Nasal cavity respiratory epithelium epithelial cell of viscerocranial mucosa (primary cell): ENCODE data around the gene ZNF516. TPM values are rescaled to one million over a fixed set of nuclear protein-coding genes. Genes with fewer than 3 reads are reported as not detected.

Source experiments
- total RNA-seq: library from RNA; depleted of rRNA; stranded (reverse); fragments of >200 nt; gene quantifications from 2 replicates; pipeline ENCODE4 v1.2.3, GENCODE V29; 2014

Gene ZNF516, protein sequence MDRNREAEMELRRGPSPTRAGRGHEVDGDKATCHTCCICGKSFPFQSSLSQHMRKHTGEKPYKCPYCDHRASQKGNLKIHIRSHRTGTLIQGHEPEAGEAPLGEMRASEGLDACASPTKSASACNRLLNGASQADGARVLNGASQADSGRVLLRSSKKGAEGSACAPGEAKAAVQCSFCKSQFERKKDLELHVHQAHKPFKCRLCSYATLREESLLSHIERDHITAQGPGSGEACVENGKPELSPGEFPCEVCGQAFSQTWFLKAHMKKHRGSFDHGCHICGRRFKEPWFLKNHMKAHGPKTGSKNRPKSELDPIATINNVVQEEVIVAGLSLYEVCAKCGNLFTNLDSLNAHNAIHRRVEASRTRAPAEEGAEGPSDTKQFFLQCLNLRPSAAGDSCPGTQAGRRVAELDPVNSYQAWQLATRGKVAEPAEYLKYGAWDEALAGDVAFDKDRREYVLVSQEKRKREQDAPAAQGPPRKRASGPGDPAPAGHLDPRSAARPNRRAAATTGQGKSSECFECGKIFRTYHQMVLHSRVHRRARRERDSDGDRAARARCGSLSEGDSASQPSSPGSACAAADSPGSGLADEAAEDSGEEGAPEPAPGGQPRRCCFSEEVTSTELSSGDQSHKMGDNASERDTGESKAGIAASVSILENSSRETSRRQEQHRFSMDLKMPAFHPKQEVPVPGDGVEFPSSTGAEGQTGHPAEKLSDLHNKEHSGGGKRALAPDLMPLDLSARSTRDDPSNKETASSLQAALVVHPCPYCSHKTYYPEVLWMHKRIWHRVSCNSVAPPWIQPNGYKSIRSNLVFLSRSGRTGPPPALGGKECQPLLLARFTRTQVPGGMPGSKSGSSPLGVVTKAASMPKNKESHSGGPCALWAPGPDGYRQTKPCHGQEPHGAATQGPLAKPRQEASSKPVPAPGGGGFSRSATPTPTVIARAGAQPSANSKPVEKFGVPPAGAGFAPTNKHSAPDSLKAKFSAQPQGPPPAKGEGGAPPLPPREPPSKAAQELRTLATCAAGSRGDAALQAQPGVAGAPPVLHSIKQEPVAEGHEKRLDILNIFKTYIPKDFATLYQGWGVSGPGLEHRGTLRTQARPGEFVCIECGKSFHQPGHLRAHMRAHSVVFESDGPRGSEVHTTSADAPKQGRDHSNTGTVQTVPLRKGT
- 22.9 and 49.8 TPM in 2 replicates for total RNA-seq

DNA sequence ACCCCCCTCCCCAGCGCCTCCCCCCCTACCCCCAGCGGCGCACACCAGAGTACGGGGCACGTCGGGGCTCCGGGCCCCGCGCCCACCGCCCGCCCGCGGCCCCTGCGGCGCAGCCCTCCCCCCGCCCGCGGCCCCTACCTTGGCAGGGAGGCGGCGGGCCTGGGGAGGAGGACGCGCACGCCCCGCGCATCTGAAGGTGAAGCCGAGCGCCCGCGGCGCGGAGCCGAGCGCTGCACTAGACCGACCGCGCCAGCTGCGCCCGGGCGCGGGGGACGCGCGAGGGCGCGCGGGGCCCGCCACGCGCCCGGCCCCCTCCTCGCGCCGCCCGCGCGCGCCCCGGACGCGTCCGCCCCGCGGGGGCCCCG, at the start of gene ZNF516:
ZNF516 (minus strand) TSS at position 237 of the 365 bp plus-strand sequence. CDS start 52,188 bp downstream, outside the sequence.

